Endothelial cell (in vitro differentiated cells): ENCODE measurements around the gene BAD. TPM values are rescaled to one million over a fixed set of nuclear protein-coding genes. Genes with fewer than 3 reads are reported as not detected.

Source experiments
- DNase-seq: peaks from one replicate; pipeline ENCODE4 v3.0.0; 2021; ENCODE audit warnings: low spot score
- H3K27ac Mint-ChIP-seq: one replicate; pipeline ENCODE4 v1.8.0; 2021; ENCODE audit warnings: mixed read lengths, inconsistent platforms; ENCODE audit not compliant: unreplicated experiment
- H3K27me3 Mint-ChIP-seq: one replicate; pipeline ENCODE4 v1.8.0; 2021; ENCODE audit warnings: mild to moderate bottlenecking, moderate library complexity, mixed read lengths, inconsistent platforms; ENCODE audit not compliant: unreplicated experiment
- H3K36me3 Mint-ChIP-seq: one replicate; pipeline ENCODE4 v1.8.0; 2021; ENCODE audit warnings: mild to moderate bottlenecking, low read depth, mixed read lengths, inconsistent platforms; ENCODE audit not compliant: unreplicated experiment
- H3K4me1 Mint-ChIP-seq: one replicate; pipeline ENCODE4 v1.8.0; 2021; ENCODE audit warnings: mild to moderate bottlenecking, mixed read lengths, inconsistent platforms; ENCODE audit not compliant: unreplicated experiment
- H3K4me3 Mint-ChIP-seq: one replicate; pipeline ENCODE4 v1.8.0; 2021; ENCODE audit warnings: mild to moderate bottlenecking, mixed read lengths, inconsistent platforms; ENCODE audit not compliant: unreplicated experiment
- H3K9me3 Mint-ChIP-seq: one replicate; pipeline ENCODE4 v1.8.0; 2021; ENCODE audit warnings: mixed read lengths, inconsistent platforms; ENCODE audit not compliant: unreplicated experiment
- CTCF ChIP-seq: fragments of 200-600 bp; sonication (generic); IDR thresholded peaks from one replicate; pipeline ENCODE4 v1.5.0; 2021; ENCODE audit warnings: antibody characterized with exemption; ENCODE audit not compliant: unreplicated experiment
- total RNA-seq: library from RNA; stranded (reverse); fragmentation: NEBNext Ultra II Directional; extraction: Animal tissue kit (Norgen Biotek cat#: 25700); gene quantifications from one replicate; pipeline ENCODE4 v1.2.1, GENCODE V29; 2021; ENCODE audit not compliant: unreplicated experiment

BAD gene
- total RNA-seq, 1 donor from 2014 or later = 40.7 TPM

- H3K9me3 Mint-ChIP-seq = no peaks in the 10 kb centered on the region
- peak overlapping the region; percentile 59 for H3K4me3 Mint-ChIP-seq
- TF ChIP-seq CTCF = no peak
- H3K4me1 Mint-ChIP-seq = peaks cover 3% of the 10 kb centered on the region
- peaks cover 20% of the 10 kb centered on the region for H3K27me3 Mint-ChIP-seq
- H3K36me3 Mint-ChIP-seq = peaks cover 5% of the 10 kb centered on the region
- H3K27ac Mint-ChIP-seq = no peak overlapping the region
- DNase-seq = no peak
Measured at GRCh38 chr11:64232967-64233315, 51.5 kb downstream of the BAD start.

GRCh38 chr11:64232182-64232966 is 52.1 kb downstream of the BAD start:
- Mint-ChIP-seq H3K27ac (no peak overlapping the region), H3K4me1 (peaks cover 6% of the 10 kb centered on the region), H3K4me3 (peak overlapping the region; percentile 59), H3K9me3 (no peaks in the 10 kb centered on the region), H3K36me3 (peaks cover 5% of the 10 kb centered on the region), H3K27me3 (peaks cover 19% of the 10 kb centered on the region)
- DNase-seq = no peak
- no peak for TF ChIP-seq CTCF

- Mint-ChIP-seq H3K9me3 (no peaks in the 10 kb centered on the region), H3K27me3 (peaks cover 18% of the 10 kb centered on the region), H3K27ac (no peak overlapping the region), H3K4me3 (no peak overlapping the region), H3K36me3 (peaks cover 5% of the 10 kb centered on the region), H3K4me1 (peaks cover 6% of the 10 kb centered on the region)
- DNase-seq = no peak
- no peak for TF ChIP-seq CTCF
Measured at GRCh38 chr11:64231546-64231945, 52.9 kb downstream of the BAD start.

- no peak for DNase-seq
- H3K4me1 Mint-ChIP-seq = peaks cover 6% of the 10 kb centered on the region
Measured at GRCh38 chr11:64230985-64231365, 53.5 kb downstream of the BAD start.

More at GRCh38 chr11:64230985-64231365, 53.5 kb downstream of the BAD start:
- peak overlapping the region; percentile 64 for H3K27ac Mint-ChIP-seq
- no peaks in the 10 kb centered on the region for H3K9me3 Mint-ChIP-seq
- no peak for TF ChIP-seq CTCF
- H3K36me3 Mint-ChIP-seq = peaks cover 5% of the 10 kb centered on the region
- peaks cover 17% of the 10 kb centered on the region for H3K27me3 Mint-ChIP-seq
- H3K4me3 Mint-ChIP-seq = peak overlapping the region; percentile 91
